Measurements from ENCODE around the gene SERTAD2.

Gene SERTAD2, protein sequence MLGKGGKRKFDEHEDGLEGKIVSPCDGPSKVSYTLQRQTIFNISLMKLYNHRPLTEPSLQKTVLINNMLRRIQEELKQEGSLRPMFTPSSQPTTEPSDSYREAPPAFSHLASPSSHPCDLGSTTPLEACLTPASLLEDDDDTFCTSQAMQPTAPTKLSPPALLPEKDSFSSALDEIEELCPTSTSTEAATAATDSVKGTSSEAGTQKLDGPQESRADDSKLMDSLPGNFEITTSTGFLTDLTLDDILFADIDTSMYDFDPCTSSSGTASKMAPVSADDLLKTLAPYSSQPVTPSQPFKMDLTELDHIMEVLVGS

GRCh38 chr2:64653109-64654062 is at the start of gene SERTAD2:
Gene SERTAD2 (minus strand): TSS chr2:64653913. CDS start chr2:64636871, 17,042 bp downstream.
- no peaks in the 10 kb centered on the region for H3K36me3 ChIP-seq (ENCODE audit: insufficient read depth, low read length)
- H3K9me3 ChIP-seq (ENCODE audit: control insufficient read depth, insufficient read depth, low read length): no peaks in the 10 kb centered on the region
- peak within 1 kb of the TSS; percentile 75 for H3K9ac ChIP-seq (ENCODE audit: low read depth, low read length)
- H3K4me1 ChIP-seq (ENCODE audit: insufficient read depth, low read length): peaks cover 30% of the 10 kb centered on the region

DNA sequence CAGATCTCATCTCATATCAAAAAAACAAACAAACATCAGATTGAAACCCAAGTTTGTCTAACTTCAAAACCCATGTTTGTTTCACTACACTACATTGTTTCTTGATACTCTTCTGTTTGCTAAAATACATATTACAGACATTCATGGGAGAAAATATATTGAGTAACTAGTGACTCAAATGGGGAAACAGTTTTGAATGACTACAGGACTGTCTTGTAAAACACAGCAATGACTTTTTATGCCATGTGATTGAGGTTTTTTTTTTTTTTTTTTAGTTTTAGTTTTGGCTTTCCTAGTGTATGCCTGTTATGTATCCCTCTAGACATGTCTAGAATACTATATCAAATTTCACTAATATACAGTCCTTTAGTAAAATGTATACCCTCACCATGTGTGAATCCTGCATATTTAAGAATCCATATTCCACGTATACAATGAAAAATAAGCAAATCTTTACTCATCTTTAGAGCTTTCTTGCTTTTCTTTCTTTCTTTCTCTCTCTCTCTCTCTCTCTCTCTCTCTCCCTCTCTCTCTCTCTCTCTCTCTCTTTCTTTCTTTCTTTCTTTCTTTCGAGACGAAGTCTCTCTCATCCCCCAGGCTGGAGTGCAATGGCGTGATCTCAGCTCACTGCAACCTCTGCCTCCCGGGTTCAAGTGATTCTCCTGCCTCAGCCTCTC is 46.6 kb upstream of the SERTAD2 start:
- Histone ChIP-seq H3K9ac (ENCODE audit: low read depth, low read length) (no peak overlapping the region), H3K4me1 (ENCODE audit: insufficient read depth, low read length) (no peaks in the 10 kb centered on the region; the same call in 1 of the 2 replicates), H3K9me3 (ENCODE audit: control insufficient read depth, insufficient read depth, low read length) (no peaks in the 10 kb centered on the region), H3K36me3 (ENCODE audit: insufficient read depth, low read length) (no peaks in the 10 kb centered on the region)

DNA sequence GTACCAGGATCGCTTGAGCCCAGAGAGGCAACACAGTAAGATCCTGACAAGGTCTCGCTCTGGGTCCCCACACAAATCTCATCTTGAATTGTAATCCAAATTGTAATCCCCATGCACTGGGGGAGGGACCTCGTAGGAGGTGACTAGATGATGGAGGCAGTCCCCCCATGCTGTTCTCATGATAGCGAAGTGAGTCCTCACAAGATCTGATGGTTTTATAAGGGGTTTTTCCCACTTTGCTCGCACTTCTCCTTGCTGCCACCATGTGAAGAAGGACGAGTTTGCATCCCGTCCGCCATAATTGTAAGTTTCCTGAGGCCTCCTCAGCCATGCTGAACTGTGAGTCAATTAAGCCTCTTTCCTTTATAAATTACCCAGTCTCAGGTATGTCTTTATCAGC is 46.0 kb upstream of the SERTAD2 start:
- H3K9ac ChIP-seq (ENCODE audit: low read depth, low read length): no peak overlapping the region
- no peaks in the 10 kb centered on the region for H3K9me3 ChIP-seq (ENCODE audit: control insufficient read depth, insufficient read depth, low read length)
- no peaks in the 10 kb centered on the region; the same call in 1 of the 2 replicates for H3K4me1 ChIP-seq (ENCODE audit: insufficient read depth, low read length)
- no peaks in the 10 kb centered on the region for H3K36me3 ChIP-seq (ENCODE audit: insufficient read depth, low read length)

GRCh38 chr2:64698668-64699444 is 45.1 kb upstream of the SERTAD2 start:
- H3K9ac ChIP-seq (ENCODE audit: low read depth, low read length): no peak overlapping the region
- no peaks in the 10 kb centered on the region for H3K36me3 ChIP-seq (ENCODE audit: insufficient read depth, low read length)
- H3K9me3 ChIP-seq (ENCODE audit: control insufficient read depth, insufficient read depth, low read length): no peaks in the 10 kb centered on the region
- no peaks in the 10 kb centered on the region; the same call in 1 of the 2 replicates for H3K4me1 ChIP-seq (ENCODE audit: insufficient read depth, low read length)

DNA sequence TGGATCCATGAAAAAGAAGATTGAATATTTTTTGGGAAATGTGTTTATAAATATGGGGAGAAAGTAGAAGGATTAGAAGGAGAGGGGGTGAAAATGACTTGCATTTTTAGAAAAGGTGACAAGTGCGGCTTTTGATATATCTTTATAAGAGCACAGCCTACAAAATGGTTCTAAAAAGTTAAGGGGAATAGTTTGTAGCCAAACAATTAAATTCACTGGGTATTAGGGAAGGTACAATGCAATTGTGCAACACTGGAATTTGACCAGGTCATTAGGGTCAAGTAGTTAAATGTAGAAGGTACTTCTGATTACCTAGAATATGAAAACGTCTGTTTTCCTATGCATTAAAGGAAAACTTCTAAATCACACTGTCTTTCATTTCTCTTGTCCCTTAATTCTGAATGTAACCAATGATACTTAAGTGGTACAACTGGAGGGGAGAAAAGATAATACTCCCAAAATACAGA is 44.5 kb upstream of the SERTAD2 start:
- H3K4me1 ChIP-seq (ENCODE audit: insufficient read depth, low read length): no peaks in the 10 kb centered on the region; the same call in 1 of the 2 replicates

DNA sequence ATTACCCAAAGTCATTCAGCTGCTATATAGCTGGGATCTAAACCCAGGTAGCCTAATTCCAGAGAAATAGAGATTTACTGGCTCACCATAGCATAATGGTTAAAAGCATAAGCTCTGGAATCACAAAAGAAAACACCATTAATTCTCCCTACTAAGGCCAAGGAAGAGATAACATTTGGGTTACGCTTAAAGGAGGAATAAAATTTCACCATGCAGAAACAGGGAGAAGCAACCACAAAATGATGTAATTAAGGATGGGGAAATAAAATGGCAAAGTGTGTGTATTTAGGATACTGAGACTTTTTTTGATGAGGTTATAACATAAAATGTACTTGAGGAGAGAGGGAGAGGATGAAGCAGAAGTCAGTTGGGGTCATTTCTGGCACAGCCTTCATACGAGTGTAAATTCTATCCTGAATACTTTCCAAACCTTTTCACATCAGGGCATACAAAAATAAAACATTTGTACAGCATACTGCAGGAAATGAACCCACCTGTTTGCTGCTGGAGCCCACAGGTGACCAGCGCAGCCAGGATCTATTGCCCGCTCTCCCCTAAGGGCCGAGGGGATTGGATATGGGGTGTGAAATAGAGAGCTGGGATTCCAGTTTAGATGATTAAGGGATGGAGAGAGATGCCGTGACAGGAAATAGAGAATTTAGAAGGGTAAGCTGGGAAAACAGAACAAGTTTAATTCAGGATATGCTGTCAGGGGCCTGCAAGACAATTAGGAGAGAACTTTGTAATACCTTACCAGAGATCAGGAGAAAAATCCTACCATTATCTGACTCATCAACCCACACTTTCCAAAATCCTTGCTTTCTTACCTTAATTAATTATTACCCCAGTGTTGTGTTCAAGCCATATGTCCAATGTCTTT is 43.8 kb upstream of the SERTAD2 start:
- Histone ChIP-seq H3K9ac (ENCODE audit: low read depth, low read length) (no peak overlapping the region), H3K9me3 (ENCODE audit: control insufficient read depth, insufficient read depth, low read length) (no peaks in the 10 kb centered on the region), H3K4me1 (ENCODE audit: insufficient read depth, low read length) (no peaks in the 10 kb centered on the region; the same call in 1 of the 2 replicates), H3K36me3 (ENCODE audit: insufficient read depth, low read length) (no peaks in the 10 kb centered on the region)

More for the DNA sequence above, 44.5 kb upstream of the SERTAD2 start:
- H3K9ac ChIP-seq (ENCODE audit: low read depth, low read length): no peak overlapping the region
- H3K36me3 ChIP-seq (ENCODE audit: insufficient read depth, low read length): no peaks in the 10 kb centered on the region
- no peaks in the 10 kb centered on the region for H3K9me3 ChIP-seq (ENCODE audit: control insufficient read depth, insufficient read depth, low read length)

DNA sequence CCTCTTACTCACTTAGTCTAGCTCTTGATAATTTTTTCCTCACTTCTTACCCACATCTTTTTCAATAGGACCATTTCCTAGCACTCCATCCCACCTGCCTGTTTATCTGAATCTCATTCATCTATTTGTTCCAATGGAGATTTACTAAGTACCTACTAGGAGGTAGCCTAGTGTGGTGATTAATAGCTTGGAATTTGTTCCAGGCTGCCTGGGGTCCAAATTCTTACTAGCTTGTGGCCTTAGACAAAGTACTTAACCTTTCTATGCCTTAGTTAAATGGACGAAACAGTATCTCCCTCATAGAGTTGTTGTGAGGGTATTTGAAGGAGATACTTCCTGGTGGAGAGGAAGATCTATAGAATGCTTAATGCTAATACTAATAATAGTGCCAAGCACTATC is 42.9 kb upstream of the SERTAD2 start:
- no peak overlapping the region for H3K9ac ChIP-seq (ENCODE audit: low read depth, low read length)
- H3K9me3 ChIP-seq (ENCODE audit: control insufficient read depth, insufficient read depth, low read length): no peaks in the 10 kb centered on the region
- no peaks in the 10 kb centered on the region; the same call in 1 of the 2 replicates for H3K4me1 ChIP-seq (ENCODE audit: insufficient read depth, low read length)
- no peaks in the 10 kb centered on the region for H3K36me3 ChIP-seq (ENCODE audit: insufficient read depth, low read length)

- Histone ChIP-seq H3K9me3 (ENCODE audit: control insufficient read depth, insufficient read depth, low read length) (no peaks in the 10 kb centered on the region), H3K9ac (ENCODE audit: low read depth, low read length) (no peak overlapping the region), H3K4me1 (ENCODE audit: insufficient read depth, low read length) (no peaks in the 10 kb centered on the region; the same call in 1 of the 2 replicates), H3K36me3 (ENCODE audit: insufficient read depth, low read length) (no peaks in the 10 kb centered on the region)
These were observed 42.1 kb upstream of the SERTAD2 start for GRCh38 chr2:64695721-64696261.

DNA sequence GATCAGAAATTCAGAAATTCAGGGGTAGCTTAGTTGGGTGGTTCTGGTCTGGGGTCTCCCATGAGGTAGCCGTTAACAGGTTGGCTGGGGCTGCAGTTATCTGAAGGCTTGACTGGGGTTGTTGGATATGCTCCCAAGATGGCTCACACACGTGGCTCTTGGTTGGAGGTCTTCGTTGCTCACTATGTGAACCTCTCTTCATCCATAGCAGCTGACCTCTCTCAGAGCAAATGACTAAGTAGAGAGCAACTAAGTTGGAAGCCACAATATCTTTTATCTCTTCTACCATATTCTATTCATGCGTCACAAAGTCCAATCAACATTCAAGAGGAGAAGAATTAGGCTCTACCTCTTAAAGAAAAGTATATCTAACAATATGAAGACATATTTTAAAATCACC is 38.7 kb upstream of the SERTAD2 start:
- Histone ChIP-seq H3K36me3 (ENCODE audit: insufficient read depth, low read length) (no peaks in the 10 kb centered on the region), H3K4me1 (ENCODE audit: insufficient read depth, low read length) (no peaks in the 10 kb centered on the region), H3K9ac (ENCODE audit: low read depth, low read length) (no peak overlapping the region), H3K9me3 (ENCODE audit: control insufficient read depth, insufficient read depth, low read length) (no peaks in the 10 kb centered on the region)

DNA sequence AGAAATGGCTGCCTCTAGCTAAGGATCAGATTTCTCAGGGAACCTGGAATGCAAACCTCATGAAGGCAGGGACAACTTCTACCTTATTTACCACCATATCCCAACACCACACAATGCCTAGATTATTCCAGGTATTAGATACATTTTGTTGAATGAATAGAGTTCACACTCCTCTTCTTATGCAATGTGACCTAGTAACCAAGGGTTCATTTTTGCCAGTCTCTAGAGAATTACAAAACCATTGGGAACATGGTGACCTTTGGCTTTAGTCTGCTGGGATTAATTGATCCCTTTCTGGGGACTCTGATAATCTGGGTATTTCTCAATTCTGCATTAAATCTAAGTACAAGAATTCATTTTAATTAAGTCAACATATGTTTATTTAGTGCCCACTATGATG is 35.2 kb upstream of the SERTAD2 start:
- Histone ChIP-seq H3K4me1 (ENCODE audit: insufficient read depth, low read length) (peaks cover 11% of the 10 kb centered on the region), H3K9me3 (ENCODE audit: control insufficient read depth, insufficient read depth, low read length) (no peaks in the 10 kb centered on the region), H3K36me3 (ENCODE audit: insufficient read depth, low read length) (no peaks in the 10 kb centered on the region), H3K9ac (ENCODE audit: low read depth, low read length) (no peak overlapping the region)

DNA sequence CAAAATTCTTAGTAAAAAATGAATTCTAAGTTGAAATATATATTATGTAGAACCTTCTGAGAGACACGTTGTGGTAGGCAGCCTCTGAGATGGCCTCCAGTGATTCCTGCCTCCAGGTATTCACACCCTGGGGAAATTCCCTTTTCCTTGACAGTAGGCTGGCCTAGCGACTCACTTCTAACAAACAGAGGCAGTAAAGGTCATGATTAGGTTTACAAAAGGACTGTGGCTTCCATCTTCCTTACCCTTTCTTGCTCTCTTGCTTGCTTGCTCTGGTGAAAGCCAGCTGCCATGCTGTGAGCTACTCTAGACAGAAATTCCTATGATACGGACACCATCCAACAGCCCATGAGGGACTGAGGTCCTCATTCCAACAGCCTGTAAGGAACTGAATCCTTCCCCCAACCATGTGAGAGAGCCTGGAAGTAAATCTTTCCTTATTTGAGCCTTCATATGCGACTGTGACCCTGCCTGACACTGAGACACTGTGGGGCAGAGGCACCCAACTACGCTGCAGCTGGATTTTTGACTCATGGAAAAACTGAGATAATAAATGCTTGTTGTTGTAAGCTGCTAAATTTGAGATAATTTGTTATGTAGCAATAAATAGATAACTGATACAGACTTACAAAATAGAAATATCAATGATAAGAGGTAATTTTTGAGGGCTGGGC is 32.7 kb upstream of the SERTAD2 start:
- Histone ChIP-seq H3K4me1 (ENCODE audit: insufficient read depth, low read length) (peaks cover 11% of the 10 kb centered on the region), H3K36me3 (ENCODE audit: insufficient read depth, low read length) (no peaks in the 10 kb centered on the region), H3K9ac (ENCODE audit: low read depth, low read length) (no peak overlapping the region), H3K9me3 (ENCODE audit: control insufficient read depth, insufficient read depth, low read length) (no peaks in the 10 kb centered on the region)

- Histone ChIP-seq H3K9ac (ENCODE audit: low read depth, low read length) (no peak overlapping the region), H3K9me3 (ENCODE audit: control insufficient read depth, insufficient read depth, low read length) (no peaks in the 10 kb centered on the region), H3K4me1 (ENCODE audit: insufficient read depth, low read length) (peaks cover 11% of the 10 kb centered on the region), H3K36me3 (ENCODE audit: insufficient read depth, low read length) (no peaks in the 10 kb centered on the region)
These were observed 31.7 kb upstream of the SERTAD2 start for GRCh38 chr2:64685430-64685829.

All from ES-I3 (cell line).